NB4 (cell line): ENCODE results near the gene CREBL2.

ENCODE experiments used
- DNase-seq: peaks from one replicate; pipeline ENCODE4 v3.0.0; 2010; ENCODE audit warnings: low read depth
- H3K4me3 ChIP-seq: one replicate; pipeline ENCODE4 v1.5.1; 2011; ENCODE audit warnings: mild to moderate bottlenecking, low read depth, low read length, moderate library complexity
- CTCF ChIP-seq: IDR thresholded peaks from one replicate; pipeline ENCODE4 v1.5.1; 2012; ENCODE audit warnings: low read depth, low read length
- MAX ChIP-seq: IDR thresholded peaks from 2 replicates; pipeline ENCODE4 v1.6.1; 2011; ENCODE audit warnings: low read depth, low read length
- MYC ChIP-seq: IDR thresholded peaks from 2 replicates; pipeline ENCODE4 v1.6.1; 2011; ENCODE audit warnings: low read depth, low read length
- POLR2A ChIP-seq: IDR thresholded peaks from 2 replicates; pipeline ENCODE4 v1.6.1; 2011; ENCODE audit warnings: mild to moderate bottlenecking; ENCODE audit not compliant: insufficient read length; ENCODE audit errors: extremely low read depth

Gene CREBL2

GRCh38 chr12:12669020-12669419 is 57.3 kb downstream of the CREBL2 start:
- no peak for TF ChIP-seq CTCF
- TF ChIP-seq MAX, result no peak
- TF ChIP-seq MYC, result no peak
- no peak for TF ChIP-seq POLR2A
- no peak overlapping the region for H3K4me3 ChIP-seq
- no peak for DNase-seq

GRCh38 chr12:12671850-12672660 is 60.4 kb downstream of the CREBL2 start:
- no peak for DNase-seq
- TF ChIP-seq CTCF (no peak), MYC (no peak), MAX (no peak), POLR2A (no peak)
- H3K4me3 ChIP-seq, result no peak overlapping the region

- TF ChIP-seq CTCF (no peak), POLR2A (no peak), MAX (no peak), MYC (no peak)
- no peak overlapping the region for H3K4me3 ChIP-seq
- no peak for DNase-seq
Measured at GRCh38 chr12:12673296-12673695, 61.6 kb downstream of the CREBL2 start.

- no peak for DNase-seq
- no peak overlapping the region for H3K4me3 ChIP-seq
- TF ChIP-seq POLR2A (no peak), MYC (no peak), MAX (no peak), CTCF (no peak)
Measured at GRCh38 chr12:12676605-12677004, 64.9 kb downstream of the CREBL2 start.

GRCh38 chr12:12681061-12681765 is 69.5 kb downstream of the CREBL2 start:
- no peak overlapping the region for H3K4me3 ChIP-seq
- no peak for TF ChIP-seq MYC
- TF ChIP-seq MAX, result no peak
- TF ChIP-seq CTCF, result no peak
- no peak for TF ChIP-seq POLR2A
- no peak for DNase-seq
